T-helper 2 cell (primary cell): ENCODE measurements around the gene TLE1.

Experiments used
- DNase-seq, 5 experiments: peaks; one replicate each; pipeline versions ENCODE4 v3.0.0 to v3.0.0-alpha.2; 2012 to 2022

TLE1 gene

DNA sequence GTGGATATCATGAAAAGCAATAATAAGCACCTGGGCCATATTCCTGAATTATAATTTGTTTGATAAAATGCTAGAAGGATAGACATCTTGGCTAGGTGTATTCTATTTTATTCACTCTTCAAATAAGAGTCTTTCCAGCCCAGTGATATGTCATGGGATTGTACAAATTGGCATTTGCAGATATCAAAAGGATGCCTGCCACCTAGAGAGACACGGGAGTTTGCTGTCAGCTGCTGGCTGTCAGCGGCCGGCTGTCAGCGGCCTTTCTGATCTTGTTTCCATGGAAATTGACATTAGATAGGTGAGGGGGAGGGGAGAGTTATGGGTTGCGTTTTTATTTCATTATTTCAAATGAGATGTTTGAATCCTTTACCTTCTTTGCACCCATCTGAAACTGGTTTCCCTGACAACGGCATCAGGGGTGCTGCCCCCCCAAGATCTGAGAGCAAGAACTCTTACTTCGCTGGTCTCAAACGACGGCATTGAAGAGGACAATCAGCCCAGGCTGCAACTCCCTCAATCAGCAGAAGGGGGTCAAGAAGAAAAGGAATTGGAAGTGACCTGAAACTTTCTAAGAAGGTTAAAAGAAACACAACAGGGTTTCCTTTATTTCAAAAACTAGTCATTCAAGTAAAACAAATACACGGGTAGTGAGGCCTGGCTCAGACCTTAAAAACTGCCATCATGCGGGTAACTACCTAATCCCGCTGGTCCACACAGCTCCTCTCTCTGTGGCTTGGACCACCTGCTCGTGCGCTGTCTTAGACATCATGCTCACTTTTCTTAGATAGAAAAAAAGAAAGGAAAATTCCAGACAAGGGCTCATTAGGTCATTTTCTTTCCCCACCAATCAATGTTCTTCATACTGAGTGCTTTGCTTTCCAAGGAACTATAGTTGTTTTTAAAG, 115.7 kb downstream of the TLE1 start:
- no peak for DNase-seq

DNA sequence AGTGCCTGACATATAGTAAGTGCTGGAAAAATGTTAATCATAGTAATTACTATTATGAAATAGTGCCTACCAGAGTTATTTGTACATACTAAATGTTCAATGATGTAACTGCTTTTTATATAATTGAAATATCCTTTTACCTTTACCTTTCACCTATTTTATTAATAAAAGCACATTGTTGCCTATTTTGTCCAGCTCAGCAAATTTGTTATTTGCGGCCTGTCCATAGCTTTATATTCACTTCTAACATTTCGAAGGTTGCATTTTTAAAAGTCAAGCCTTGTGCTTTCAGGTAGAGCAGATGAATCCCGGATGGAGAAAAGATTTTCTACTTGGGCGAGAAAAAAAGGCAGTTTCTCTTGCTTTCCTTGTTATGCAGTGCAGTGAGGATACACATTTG, 119.3 kb downstream of the TLE1 start:
- no peak for DNase-seq

DNA sequence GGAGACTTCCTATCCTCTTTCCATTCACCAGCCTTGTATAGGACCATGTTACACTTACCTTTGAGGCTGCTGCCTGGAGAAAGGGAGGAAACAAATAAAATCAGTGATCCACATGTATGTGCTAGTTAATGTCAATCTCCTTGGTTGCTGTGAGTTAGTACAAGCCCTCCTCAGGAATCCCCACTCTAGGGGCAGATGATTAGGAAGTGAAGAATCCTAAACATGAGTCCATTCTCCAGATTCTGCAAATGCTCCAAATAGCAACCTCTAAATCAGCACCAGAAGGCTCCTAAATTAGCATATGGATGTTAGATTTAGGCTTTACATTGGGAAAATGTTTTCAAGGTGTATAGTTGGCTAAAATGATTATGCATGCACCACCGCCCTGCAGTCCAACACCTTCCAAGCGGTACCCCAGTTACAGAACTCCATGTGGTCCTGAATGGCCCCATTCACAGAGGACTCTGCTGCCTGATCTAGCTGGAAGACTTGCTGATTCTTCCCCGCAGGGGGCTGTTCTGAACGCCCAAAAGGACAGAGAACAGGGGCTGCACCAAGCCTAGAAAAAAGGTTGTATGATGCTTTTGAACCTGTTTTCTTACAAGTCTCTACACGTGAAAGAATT, 123.2 kb downstream of the TLE1 start:
- DNase-seq: no peak

DNA sequence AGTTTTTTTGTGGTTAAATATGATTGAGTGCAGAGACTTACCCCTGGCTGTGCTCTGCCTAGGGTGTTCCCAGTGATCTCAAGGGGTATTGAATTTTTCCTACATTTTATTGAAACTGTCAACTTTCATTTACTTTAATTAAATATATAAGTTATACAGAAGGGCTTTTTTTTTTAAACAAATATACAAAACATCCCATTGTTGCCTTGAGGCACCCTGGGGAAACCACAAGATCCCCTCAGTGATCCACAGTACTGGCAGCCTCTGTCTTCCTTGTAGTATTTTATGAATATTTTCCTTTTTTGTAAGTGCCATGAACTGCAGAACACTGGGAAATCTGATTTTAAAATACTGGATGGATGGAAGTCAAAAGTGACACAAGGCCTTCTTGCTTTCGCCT, 123.7 kb downstream of the TLE1 start:
- DNase-seq: no peak

GRCh38 chr9:81565144-81565543, 124.2 kb downstream of the TLE1 start:
- no peak for DNase-seq

- no peak for DNase-seq
These were observed 124.7 kb downstream of the TLE1 start for GRCh38 chr9:81564632-81565031.

- no peak for DNase-seq
These were observed 125.6 kb downstream of the TLE1 start for GRCh38 chr9:81563739-81564138.

- DNase-seq: no peak
These were observed 126.3 kb downstream of the TLE1 start for GRCh38 chr9:81563020-81563407.

GRCh38 chr9:81562231-81563019, 126.9 kb downstream of the TLE1 start:
- DNase-seq: no peak

DNA sequence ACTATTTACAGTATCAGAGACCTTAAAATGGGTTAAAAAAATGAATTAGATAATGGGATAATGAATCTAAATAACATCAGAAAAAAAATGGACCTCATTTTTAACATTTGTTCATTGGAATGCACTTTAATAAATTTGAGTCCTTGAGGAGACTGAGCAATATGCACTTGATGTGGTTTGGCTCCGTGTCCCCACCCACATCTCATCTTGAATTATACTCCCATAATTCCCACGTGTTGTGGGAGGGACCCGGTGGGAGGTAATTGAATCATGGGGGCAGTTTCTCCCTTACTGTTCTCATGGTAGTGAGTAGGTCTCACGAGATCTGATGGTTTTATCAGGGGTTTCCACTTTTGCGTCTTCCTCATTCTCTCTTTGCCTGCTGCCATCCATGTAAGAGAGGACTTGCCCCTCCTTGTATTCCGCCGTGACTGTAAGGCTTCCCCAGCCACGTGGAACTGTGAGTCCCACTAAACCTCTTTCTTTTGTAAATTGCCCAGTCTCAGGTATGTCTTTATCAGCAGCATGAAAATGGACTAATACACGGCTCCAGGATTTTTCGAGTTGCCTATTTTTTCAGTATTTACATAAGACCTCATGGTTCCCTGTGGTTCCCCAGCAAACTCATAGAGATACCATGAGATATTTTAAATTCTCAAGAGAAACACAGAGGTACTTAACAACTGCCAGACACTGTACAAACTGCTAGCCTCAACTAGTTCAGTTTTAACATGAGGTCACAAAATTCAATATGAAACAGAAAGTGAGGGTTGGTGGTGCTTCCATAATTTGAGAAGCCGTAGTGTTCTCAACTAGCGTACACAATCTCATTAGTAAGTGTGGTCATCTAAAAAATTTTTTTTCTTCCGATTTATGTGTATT, 128.3 kb downstream of the TLE1 start:
- no peak for DNase-seq

GRCh38 chr9:81559709-81560108, 129.6 kb downstream of the TLE1 start:
- DNase-seq: no peak

- DNase-seq: no peak
These were observed 130.2 kb downstream of the TLE1 start for GRCh38 chr9:81559197-81559596.

DNA sequence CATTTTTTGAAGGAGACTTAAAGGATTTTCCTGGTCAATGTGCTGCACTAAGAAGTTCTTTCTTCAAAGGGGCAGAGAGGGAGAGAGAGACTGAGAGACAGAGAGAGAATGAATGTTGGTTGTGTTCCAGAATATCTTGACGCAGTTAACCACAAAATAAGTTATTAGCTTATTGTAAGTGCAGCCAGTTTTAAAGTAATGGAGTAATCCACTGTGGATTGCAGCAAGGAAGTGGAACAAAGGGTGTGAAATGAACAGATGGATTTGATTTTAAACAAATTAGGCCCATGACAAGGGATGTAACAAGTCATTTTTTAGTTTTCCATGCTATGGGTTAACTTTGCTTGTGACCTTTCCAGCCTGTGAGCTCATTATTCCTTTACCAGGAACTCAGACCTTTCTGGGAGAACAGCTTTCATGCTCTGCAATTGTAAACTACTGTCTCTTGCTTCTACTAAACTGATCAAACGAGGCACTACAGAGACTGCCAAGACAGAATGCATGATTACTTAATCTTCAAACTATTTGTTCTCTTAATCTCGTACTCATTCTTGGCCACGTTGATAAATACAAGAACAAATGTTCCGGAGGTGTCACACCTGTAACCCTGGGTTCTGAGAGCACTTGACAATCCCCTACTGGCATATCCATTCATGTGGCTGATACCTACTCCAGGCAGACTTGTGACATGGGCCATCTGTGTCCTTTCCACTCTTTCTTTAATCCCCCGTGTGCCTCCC, 131.1 kb downstream of the TLE1 start:
- no peak for DNase-seq

DNA sequence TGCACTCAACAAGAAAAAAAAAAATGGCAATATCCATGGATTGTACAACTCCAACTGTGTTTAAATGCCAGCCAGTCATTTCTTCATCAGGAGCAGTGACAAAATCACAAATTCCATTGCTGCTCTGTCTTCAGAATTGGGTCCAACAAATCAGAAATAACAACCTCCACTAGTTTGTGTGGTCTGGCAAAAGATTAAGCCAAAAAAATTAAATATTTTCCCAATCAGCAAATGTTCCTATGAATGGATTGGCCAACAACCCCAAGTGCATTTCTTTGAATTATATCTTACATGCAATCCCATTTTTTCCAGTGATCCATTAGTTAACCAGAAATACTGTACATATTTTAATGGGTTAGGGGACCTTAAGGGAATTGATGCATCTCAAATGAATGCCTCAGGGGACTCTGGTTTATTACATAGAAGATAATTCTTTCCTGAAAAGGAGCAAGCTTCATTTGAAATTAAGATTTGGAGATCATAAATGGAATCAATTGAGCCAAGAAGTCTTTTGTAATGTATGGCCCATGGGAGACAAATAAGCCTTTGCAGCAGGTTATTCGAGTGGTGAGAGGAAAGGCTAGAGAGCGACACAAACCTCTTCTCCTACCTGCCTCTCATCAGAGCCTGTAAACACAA, 131.8 kb downstream of the TLE1 start:
- no peak for DNase-seq

- DNase-seq: no peak
These were observed 132.4 kb downstream of the TLE1 start for GRCh38 chr9:81556923-81557322.

DNA sequence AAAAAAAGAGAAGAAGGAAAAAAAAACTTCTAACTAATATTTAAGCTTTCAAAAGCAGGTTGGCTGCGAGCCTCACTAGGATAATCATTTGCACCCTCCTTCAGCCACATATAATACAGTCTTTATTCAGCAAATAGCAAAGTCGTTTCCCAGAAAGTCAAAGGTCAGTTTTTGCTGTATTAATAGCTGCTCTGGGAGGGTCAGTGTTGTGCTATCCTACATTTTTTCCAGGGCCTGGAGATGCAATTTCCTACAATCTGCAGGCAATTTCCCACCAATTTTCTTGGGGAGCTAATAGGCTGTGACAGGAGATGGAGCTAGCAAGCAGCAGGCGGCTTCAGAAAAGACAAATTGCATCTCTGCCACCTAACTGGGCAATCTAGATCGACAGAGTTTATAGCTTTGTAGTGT, 136.8 kb downstream of the TLE1 start:
- DNase-seq: no peak

GRCh38 chr9:81550207-81550583, 139.2 kb downstream of the TLE1 start:
- DNase-seq: no peak

DNA sequence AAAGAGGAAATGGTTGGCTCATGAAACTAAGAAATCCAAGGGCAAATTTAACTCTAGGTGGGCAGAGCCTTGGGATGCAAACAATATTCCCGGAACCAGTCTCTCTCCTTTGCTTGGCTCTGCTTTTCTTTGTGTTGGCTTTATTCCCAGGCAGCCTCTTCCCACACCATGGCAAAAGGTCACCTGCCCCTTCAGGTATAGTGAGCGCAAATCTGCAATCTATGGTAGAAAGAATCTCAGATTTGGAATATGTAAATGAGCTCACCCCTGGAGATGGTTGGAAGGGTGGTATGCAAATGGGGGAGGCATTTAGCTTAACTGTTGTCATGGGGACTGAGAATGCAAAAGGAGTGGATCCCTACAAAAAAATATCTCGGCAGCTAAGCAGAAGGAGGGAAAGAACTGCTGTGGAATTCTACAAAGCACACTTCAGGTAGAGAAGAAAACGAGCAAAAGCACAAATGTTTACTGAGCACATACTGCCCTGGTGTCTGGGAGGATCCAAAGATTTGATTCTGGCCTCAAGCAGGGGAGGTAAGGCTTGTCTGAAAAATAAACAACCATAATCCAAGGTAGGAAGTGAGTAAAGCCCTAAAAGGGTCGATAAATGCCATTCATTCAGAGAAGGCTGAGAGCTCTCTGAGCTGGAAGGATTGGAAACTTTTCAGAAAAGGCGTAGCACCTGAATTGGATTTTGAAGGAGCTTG, 139.7 kb downstream of the TLE1 start:
- DNase-seq: no peak

DNA sequence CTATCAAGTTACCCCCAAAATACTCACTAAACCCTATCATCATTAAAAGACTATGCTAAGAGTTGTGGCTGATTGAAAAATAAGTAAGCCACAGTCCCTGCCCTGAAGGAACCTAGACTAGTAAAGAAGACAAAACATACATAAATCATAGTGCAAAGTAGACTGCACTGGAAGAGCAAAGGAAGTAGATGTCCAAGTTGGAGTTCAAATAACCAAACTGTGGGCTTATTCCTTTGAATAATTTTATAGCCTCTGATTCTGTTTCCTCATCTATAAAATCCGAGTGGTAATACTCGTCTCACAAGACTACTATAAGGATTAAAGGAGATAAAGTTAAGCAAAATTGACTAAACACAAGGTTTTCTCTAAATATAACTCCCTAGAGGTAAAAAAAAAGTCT, 140.4 kb downstream of the TLE1 start:
- DNase-seq: no peak

DNA sequence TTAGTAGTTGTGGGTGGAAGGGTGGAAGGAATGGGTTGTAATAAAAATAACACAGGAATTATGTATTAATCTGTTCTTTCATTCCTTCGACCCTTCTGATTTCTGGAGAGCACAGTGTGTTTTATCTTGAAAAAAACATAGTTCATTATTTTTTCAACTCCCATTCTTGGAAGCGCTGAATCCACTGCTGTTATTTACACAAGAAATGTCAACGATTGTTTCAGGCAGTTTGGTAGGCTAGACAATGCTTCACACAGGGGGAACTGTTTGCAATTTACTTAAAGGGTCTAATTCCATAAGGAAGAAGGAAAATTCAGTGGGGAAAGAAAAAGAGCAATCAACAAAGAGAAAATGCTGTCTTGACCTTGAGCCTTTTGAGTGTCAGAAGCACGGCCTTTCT, 142.9 kb downstream of the TLE1 start:
- DNase-seq: no peak

- DNase-seq: no peak
These were observed 145.7 kb downstream of the TLE1 start for GRCh38 chr9:81543695-81544094.
